GM10248 (cell line): ENCODE data around the gene DIAPH2.

Experiments
- CTCF ChIA-PET: fragments of 300-600 bp; sonication (Branson Sonifier 250); formaldehyde crosslinking; extraction: SDS; loops from one replicate; lab custom pipeline; 2021; ENCODE audit warnings: antibody characterized with exemption; lab: Yijun Ruan, JAX
- POLR2A ChIA-PET: fragments of 350-650 bp; sonication (Branson Sonifier 250); formaldehyde crosslinking; extraction: SDS; loops from one replicate; lab custom pipeline; 2020; ENCODE audit warnings: antibody characterized with exemption; lab: Yijun Ruan, JAX
- DNase-seq: peaks from one replicate; pipeline ENCODE4 v3.0.0; 2012; ENCODE audit errors: extremely low spot score
- CTCF ChIP-seq: IDR thresholded peaks from 2 replicates; pipeline ENCODE4 v1.5.1; 2012; ENCODE audit warnings: mild to moderate bottlenecking, low read depth; ENCODE audit errors: extremely low read depth, missing control alignments, control extremely low read depth

Gene DIAPH2

GRCh38 chrX:97046867-97047266, 362.2 kb downstream of the DIAPH2 start:
- DNase-seq, result no peak
- TF ChIP-seq CTCF, result no peak
- ChIA-PET POLR2A (no interaction called here), CTCF (no interaction called here)

- ChIA-PET POLR2A (no interaction called here), CTCF (interaction anchor here (1.9 kb wide), 1 partner anchor 13 kb away, joined by 7 read pairs; no protein-coding TSS in a partner anchor)
- no peak for DNase-seq
- no peak for TF ChIP-seq CTCF
Measured at GRCh38 chrX:97050392-97050791, 365.8 kb downstream of the DIAPH2 start.

- DNase-seq, result no peak
- TF ChIP-seq CTCF, result no peak
- ChIA-PET POLR2A (no interaction called here), CTCF (no interaction called here)
Measured at GRCh38 chrX:97057349-97057909, 372.8 kb downstream of the DIAPH2 start.

GRCh38 chrX:97060020-97060419, 375.4 kb downstream of the DIAPH2 start:
- DNase-seq, result no peak
- no peak for TF ChIP-seq CTCF
- ChIA-PET CTCF (no interaction called here), POLR2A (no interaction called here)

- no peak for DNase-seq
- no peak for TF ChIP-seq CTCF
- ChIA-PET POLR2A (no interaction called here), CTCF (interaction anchor here (2.7 kb wide), 1 partner anchor 14 kb away, joined by 7 read pairs; no protein-coding TSS in a partner anchor)
Measured at GRCh38 chrX:97065066-97065465, 380.4 kb downstream of the DIAPH2 start.

GRCh38 chrX:97065973-97066372, 381.3 kb downstream of the DIAPH2 start:
- POLR2A ChIA-PET, result no interaction called here
- DNase-seq, result no peak
- CTCF ChIA-PET, result no interaction called here

More at GRCh38 chrX:97065973-97066372, 381.3 kb downstream of the DIAPH2 start:
- no peak for TF ChIP-seq CTCF
